AG04450 (cell line): Measurements from ENCODE around the gene GDPD3. TPM values are rescaled to one million over a fixed set of nuclear protein-coding genes. Genes with fewer than 3 reads are reported as not detected.

Experiments
- CTCF ChIA-PET: fragments of 300-600, 350-600 bp; formaldehyde crosslinking; extraction: SDS; loops from one replicate; lab custom pipeline; 2022; ENCODE audit warnings: antibody characterized with exemption, inconsistent platforms; lab: Charles Lee
- POLR2A ChIA-PET: fragments of 350-600 bp; formaldehyde crosslinking; extraction: SDS; loops from one replicate; lab custom pipeline; 2021; ENCODE audit warnings: antibody characterized with exemption, inconsistent platforms; lab: Yijun Ruan, JAX
- DNase-seq: peaks from one replicate; pipeline ENCODE4 v3.0.0-alpha.2; 2011; ENCODE audit warnings: low read depth, low spot score
- H3K27ac ChIP-seq: one replicate; pipeline ENCODE4 v1.5.1; 2012; ENCODE audit warnings: low read depth, low read length, control low read depth
- H3K27me3 ChIP-seq: one replicate; pipeline ENCODE4 v1.6.0; 2012; ENCODE audit warnings: low read length; ENCODE audit not compliant: control insufficient read depth, insufficient read depth
- H3K4me3 ChIP-seq: 2 replicates; pipeline ENCODE4 v1.5.1; 2011; ENCODE audit warnings: mild to moderate bottlenecking, low read depth, low read length, control low read depth
- H3K9me3 ChIP-seq: 2 replicates; pipeline ENCODE4 v1.5.1; 2012; ENCODE audit warnings: low read length; ENCODE audit not compliant: control insufficient read depth, insufficient read depth
- polyA plus RNA-seq: library from polyadenylated mRNA; depleted of rRNA; stranded (reverse); fragments of >200 nt; gene quantifications from 2 replicates; pipeline ENCODE4 v1.2.3, GENCODE V29; 2011
- TF ChIP-seq, protein P1 (sequence below): IDR thresholded peaks from 2 replicates; pipeline ENCODE4 v1.5.1; 2011; ENCODE audit warnings: low read depth, low read length, control low read depth, inconsistent platforms

The GDPD3 gene
- polyA plus RNA-seq, 1 experiment, result 1.9 TPM

DNA sequence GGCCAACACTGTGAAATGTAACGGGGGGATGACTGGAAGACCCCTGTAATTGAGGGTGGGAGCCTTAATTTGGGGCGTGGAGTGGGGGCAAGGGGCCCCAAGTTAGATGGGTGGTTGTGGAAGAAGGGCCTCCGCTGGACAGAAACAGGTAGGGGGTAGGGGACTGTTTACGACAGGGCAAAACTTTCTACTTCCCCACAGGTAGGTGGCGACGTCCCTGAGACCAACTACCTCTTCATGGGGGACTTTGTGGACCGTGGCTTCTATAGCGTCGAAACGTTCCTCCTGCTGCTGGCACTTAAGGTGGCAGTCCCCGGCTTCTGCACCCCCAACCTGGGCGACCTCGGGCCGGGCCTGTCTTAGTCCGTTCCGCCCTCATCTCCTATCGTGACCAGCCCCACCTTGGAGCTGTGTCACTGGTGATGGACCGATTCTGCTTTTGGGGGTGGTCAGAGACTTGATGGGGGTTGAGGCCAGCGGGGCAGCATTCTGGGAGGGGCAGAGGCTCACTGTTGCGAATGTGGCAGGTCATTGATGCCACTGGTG lies 30.7 kb downstream of the GDPD3 start:
- TF ChIP-seq, protein P1, sequence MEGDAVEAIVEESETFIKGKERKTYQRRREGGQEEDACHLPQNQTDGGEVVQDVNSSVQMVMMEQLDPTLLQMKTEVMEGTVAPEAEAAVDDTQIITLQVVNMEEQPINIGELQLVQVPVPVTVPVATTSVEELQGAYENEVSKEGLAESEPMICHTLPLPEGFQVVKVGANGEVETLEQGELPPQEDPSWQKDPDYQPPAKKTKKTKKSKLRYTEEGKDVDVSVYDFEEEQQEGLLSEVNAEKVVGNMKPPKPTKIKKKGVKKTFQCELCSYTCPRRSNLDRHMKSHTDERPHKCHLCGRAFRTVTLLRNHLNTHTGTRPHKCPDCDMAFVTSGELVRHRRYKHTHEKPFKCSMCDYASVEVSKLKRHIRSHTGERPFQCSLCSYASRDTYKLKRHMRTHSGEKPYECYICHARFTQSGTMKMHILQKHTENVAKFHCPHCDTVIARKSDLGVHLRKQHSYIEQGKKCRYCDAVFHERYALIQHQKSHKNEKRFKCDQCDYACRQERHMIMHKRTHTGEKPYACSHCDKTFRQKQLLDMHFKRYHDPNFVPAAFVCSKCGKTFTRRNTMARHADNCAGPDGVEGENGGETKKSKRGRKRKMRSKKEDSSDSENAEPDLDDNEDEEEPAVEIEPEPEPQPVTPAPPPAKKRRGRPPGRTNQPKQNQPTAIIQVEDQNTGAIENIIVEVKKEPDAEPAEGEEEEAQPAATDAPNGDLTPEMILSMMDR, result peak; percentile 20; the same call in 1 of the 2 replicates
- POLR2A ChIA-PET, result no interaction called here
- Histone ChIP-seq H3K27ac (no peak overlapping the region), H3K27me3 (no peaks in the 10 kb centered on the region), H3K9me3 (no peaks in the 10 kb centered on the region; the same call in 1 of the 2 replicates), H3K4me3 (no peak overlapping the region)
- no peak for DNase-seq
- CTCF ChIA-PET, result interaction anchor here (0.6 to 2.6 kb wide), 2 partner anchors 10 to 545 kb away, joined by 4 to 8 read pairs; no protein-coding TSS in a partner anchor

DNA sequence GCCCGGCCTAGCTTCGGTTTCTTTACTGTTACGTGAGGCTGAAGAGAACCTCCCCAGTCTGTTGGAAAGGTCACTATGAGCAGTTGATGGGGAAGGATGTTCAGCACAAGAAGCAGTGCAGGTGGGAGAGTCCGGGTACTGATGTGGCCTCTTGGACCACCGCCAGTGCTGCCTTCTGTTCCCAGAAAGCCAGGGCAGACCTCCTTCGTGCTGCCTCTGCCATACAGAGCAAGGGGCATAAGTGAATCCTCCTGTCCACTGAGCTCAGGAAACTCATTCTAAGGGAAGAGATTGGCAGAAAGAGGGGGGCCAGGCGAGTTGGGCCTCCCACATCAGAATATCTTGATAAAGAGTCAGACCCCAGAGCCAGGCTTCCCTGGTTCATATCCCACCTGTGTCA lies 33.9 kb downstream of the GDPD3 start:
- no peak for DNase-seq
- Histone ChIP-seq H3K9me3 (peaks cover 3% of the 10 kb centered on the region; the same call in 1 of the 2 replicates), H3K4me3 (no peak overlapping the region), H3K27ac (no peak overlapping the region), H3K27me3 (no peaks in the 10 kb centered on the region)
- TF ChIP-seq, protein P1, result no peak
- ChIA-PET POLR2A (interaction anchor here (0.7 to 4.7 kb wide), 2 partner anchors 14 to 27 kb away, joined by 4 to 24 read pairs; partner anchors contain the start of gene ALDOA), CTCF (interaction anchor here (3.0 kb wide), 1 partner anchor 12 kb away, joined by 12 read pairs; the partner anchor contains the start of gene TBX6)

DNA sequence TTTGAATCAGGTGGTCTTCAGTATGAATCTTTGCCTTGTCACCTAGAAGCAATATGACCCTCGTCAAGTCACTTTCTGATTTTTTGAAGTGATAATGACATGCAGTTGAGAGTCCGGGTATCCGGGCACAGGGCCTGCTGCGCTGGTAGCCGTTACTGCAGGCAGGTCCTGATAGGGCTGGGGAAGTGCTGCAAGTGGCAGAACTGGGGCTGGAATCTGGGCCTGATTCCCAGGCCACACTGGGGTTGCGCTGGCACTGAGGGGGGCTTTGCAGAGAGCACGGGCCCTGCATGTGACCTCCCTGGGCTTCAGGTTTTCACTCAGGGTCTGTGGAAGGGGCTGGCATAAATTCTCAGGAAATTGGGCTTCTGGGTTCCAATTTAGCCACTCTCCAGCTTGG lies 34.6 kb downstream of the GDPD3 start:
- ChIA-PET POLR2A (interaction anchor here (0.6 to 4.7 kb wide), 2 partner anchors 13 to 62 kb away, joined by 3 to 24 read pairs; partner anchors contain the start of gene ALDOA), CTCF (interaction anchor here (0.6 to 3.0 kb wide), 2 partner anchors 13 to 34 kb away, joined by 3 to 12 read pairs; partner anchors contain the start of gene TBX6)
- Histone ChIP-seq H3K27me3 (no peaks in the 10 kb centered on the region), H3K4me3 (no peak overlapping the region), H3K27ac (peak overlapping the region; percentile 11), H3K9me3 (peaks cover 3% of the 10 kb centered on the region; the same call in 1 of the 2 replicates)
- DNase-seq, result no peak
- TF ChIP-seq, protein P1, result no peak

DNA sequence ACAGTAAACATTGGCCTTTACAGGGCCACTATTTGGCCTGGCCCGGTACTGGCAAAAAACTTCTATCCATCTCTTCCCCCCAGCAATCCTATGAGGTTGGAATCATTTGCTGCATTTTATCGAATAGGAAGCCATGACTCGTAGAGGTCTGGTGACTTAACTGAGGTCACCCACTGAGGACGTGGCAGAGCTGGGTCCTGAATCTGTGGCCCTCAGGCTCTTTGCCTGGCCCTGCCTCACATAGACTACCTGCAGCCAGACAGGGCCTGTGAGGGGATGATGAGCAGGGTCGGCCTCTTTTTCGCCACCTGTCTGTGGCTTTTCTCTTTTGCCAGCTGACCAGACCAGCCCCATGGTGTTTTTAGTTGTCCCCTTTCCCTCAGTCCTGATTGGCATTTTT lies 35.7 kb downstream of the GDPD3 start:
- Histone ChIP-seq H3K27ac (peak overlapping the region; percentile 47), H3K4me3 (peak overlapping the region; percentile 99), H3K9me3 (peaks cover 3% of the 10 kb centered on the region; the same call in 1 of the 2 replicates), H3K27me3 (no peaks in the 10 kb centered on the region)
- no peak for DNase-seq
- POLR2A ChIA-PET, result interaction anchor here (4.7 kb wide), 1 partner anchor 12 kb away, joined by 24 read pairs; the partner anchor contains the start of gene ALDOA
- TF ChIP-seq, protein P1, result no peak
- CTCF ChIA-PET, result interaction anchor here (3.0 kb wide), 1 partner anchor 14 kb away, joined by 12 read pairs; the partner anchor contains the start of gene TBX6
